Panc1 (cell line): ENCODE data around the gene ARX.

Experiments
- CTCF ChIP-seq: fragments of 450-650 bp; IDR thresholded peaks from 2 replicates; pipeline ENCODE4 v1.5.1; 2017; ENCODE audit warnings: mild to moderate bottlenecking
- POLR2AphosphoS5 ChIP-seq: IDR thresholded peaks from 2 replicates; pipeline ENCODE4 v1.6.1; 2012; ENCODE audit warnings: mild to moderate bottlenecking, low read depth, low read length, moderate library complexity
- REST ChIP-seq, 2 experiments: IDR thresholded peaks; 2 replicates each; pipeline ENCODE4 v1.6.1; 2011 to 2012; ENCODE audit warnings: low read depth in 2 of 2, control low read depth in 1 of 2, low read length in 1 of 2, mild to moderate bottlenecking in 1 of 2, moderate library complexity in 1 of 2; ENCODE audit not compliant: insufficient read depth in 1 of 2

- TF ChIP-seq REST (IDR thresholded peaks at IDR 0.05; ENCODE audit: insufficient read depth in 1 of 2, low read depth in 2 of 2, low read length in 1 of 2) = no peak
- TF ChIP-seq CTCF = 0 out of 2 replicates have a peak, but pooled peaks have one; percentile 10
- no peak for TF ChIP-seq POLR2AphosphoS5
Measured at GRCh38 chrX:24990535-24990934, 25.2 kb downstream of the ARX start.
